K562 (cell line): ENCODE results near the gene MON1A. TPM values are rescaled to one million over a fixed set of nuclear protein-coding genes. Genes with fewer than 3 reads are reported as not detected.
A peak's percentile ranks its signal among the peaks of the same experiment; 100 is the strongest.

ENCODE experiments used
- CBFA2T3 ChIP-seq: fragments of 450-650 bp; IDR thresholded peaks from 2 replicates; pipeline ENCODE4 v1.6.1; 2017
- DEAF1 ChIP-seq: fragments of 450-650 bp; formaldehyde crosslinking; IDR thresholded peaks from 2 replicates; pipeline ENCODE4 v1.4.0; 2020; ENCODE audit warnings: mild to moderate bottlenecking, moderate library complexity
- EGR1 ChIP-seq: fragments of 450-650 bp; conservative IDR thresholded peaks from 2 replicates; pipeline ENCODE4 v1.6.1; 2017; ENCODE audit warnings: mild to moderate bottlenecking
- JUND ChIP-seq, 2 experiments: IDR thresholded peaks; 2 replicates in 1 of 2; 3 replicates in 1 of 2; pipeline ENCODE4 v1.6.1; 2011; ENCODE audit warnings: borderline replicate concordance in 2 of 2, low read depth in 2 of 2, low read length in 2 of 2, improper control_type of control experiment in 1 of 2, missing biosample characterization in 1 of 2, missing genetic modification characterization in 1 of 2, missing genetic modification reagents in 1 of 2
- LCOR ChIP-seq: sonication (generic); formaldehyde crosslinking; IDR thresholded peaks from 2 replicates; pipeline ENCODE4 v1.8.0; 2022; ENCODE audit warnings: mild to moderate bottlenecking, missing genetic modification reagents
- MTA3 ChIP-seq: fragments of 450-650 bp; formaldehyde crosslinking; IDR thresholded peaks from 2 replicates; pipeline ENCODE4 v1.6.1; 2017; ENCODE audit warnings: mild to moderate bottlenecking, borderline replicate concordance
- RAD21 ChIP-seq, 2 experiments: fragments of 250-450 bp in 1 of 2; fragments of 450-650 bp in 1 of 2; sonication (Bioruptor Pico) in 1 of 2; formaldehyde crosslinking in 1 of 2; IDR thresholded peaks in 1 of 2; conservative IDR thresholded peaks in 1 of 2; 2 replicates each; pipeline versions ENCODE4 v1.4.0 to v1.8.0; 2020 to 2022; ENCODE audit warnings: mild to moderate bottlenecking in 2 of 2, moderate library complexity in 1 of 2
- RBFOX2 ChIP-seq: fragments of 200-400 bp; formaldehyde crosslinking; IDR thresholded peaks from 2 replicates; pipeline ENCODE4 v1.6.1; 2017; ENCODE audit warnings: low read depth, mild to moderate bottlenecking, low read length, moderate library complexity
- RCOR1 ChIP-seq, 2 experiments: IDR thresholded peaks; 2 replicates each; pipeline ENCODE4 v1.6.1; 2012; ENCODE audit warnings: low read depth in 2 of 2, low read length in 2 of 2, borderline replicate concordance in 1 of 2, improper control_type of control experiment in 1 of 2
- SP1 ChIP-seq: sonication (generic); formaldehyde crosslinking; IDR thresholded peaks from 2 replicates; pipeline ENCODE4 v1.8.1; 2022; ENCODE audit warnings: mild to moderate bottlenecking, missing genetic modification reagents
- SPI1 ChIP-seq: IDR thresholded peaks from 2 replicates; pipeline ENCODE4 v1.6.1; 2011; ENCODE audit warnings: low read depth, low read length, control low read depth, borderline replicate concordance
- ZBTB40 ChIP-seq, 2 experiments: fragments of 450-650 bp in 1 of 2; sonication (generic) in 1 of 2; formaldehyde crosslinking in 1 of 2; IDR thresholded peaks; 2 replicates each; pipeline versions ENCODE4 v1.7.1 to v1.9.0; 2016 to 2022; ENCODE audit warnings: inconsistent platforms in 1 of 2, mild to moderate bottlenecking in 1 of 2, missing genetic modification reagents in 1 of 2
- ZBTB7A ChIP-seq: IDR thresholded peaks from 2 replicates; pipeline ENCODE4 v1.6.1; 2011; ENCODE audit warnings: low read depth, mild to moderate bottlenecking, low read length, moderate library complexity, borderline replicate concordance; ENCODE audit not compliant: control insufficient read depth
- polyA plus RNA-seq, 8 experiments: library from polyadenylated mRNA; depleted of rRNA in 4 of 8; stranded (reverse) in 5 of 8; unstranded in 3 of 8; fragments of >200 nt; fragmentation: Nextera tagmentation in 2 of 8; fragmentation: Illumina TruSeq in 1 of 8; extraction: Ambion mirVana in 2 of 8; extraction: Trizol in 1 of 8; gene quantifications; 2 replicates each; pipeline versions ENCODE4 v1.2.1 to v1.2.3, GENCODE V29; 2011 to 2014; ENCODE audit warnings: inconsistent platforms in 1 of 8, missing spikeins in 1 of 8
- total RNA-seq, 7 experiments: library from RNA; depleted of rRNA in 6 of 7; stranded (reverse); fragments of >200 nt in 6 of 7; fragmentation: Illumina TruSeq in 2 of 7; extraction: Trizol in 2 of 7; gene quantifications; 2 replicates each; pipeline versions ENCODE4 v1.2.1 to v1.2.3, GENCODE V29; 2011 to 2021; ENCODE audit warnings: low replicate concordance in 1 of 7
- TF ChIP-seq, protein P1 (sequence below): fragments of 250-450 bp; sonication (Bioruptor Pico); IDR thresholded peaks from 2 replicates; pipeline ENCODE4 v1.4.0; 2020

Gene MON1A
- total and polyA plus RNA-seq, 9 of the 15 experiments (the other 6 are each of a cell fraction or from before 2014, with no cell fraction given): 1.1 to 13.8 (median 6.8) TPM

GRCh38 chr3:49906073-49906743, 23.4 kb downstream of the MON1A start (continued):
- TF ChIP-seq ZBTB40 (IDR thresholded peaks at IDR 0.05): no peak
- no peak for TF ChIP-seq ZBTB40 (CRISPR knock-in tag; IDR thresholded peaks at IDR 0.05)
- 0 out of 2 replicates have a peak, but pooled peaks have one; percentile 29 for TF ChIP-seq MTA3
- TF ChIP-seq RBFOX2: no peak
- TF ChIP-seq LCOR (CRISPR knock-in tag): peak; percentile 75
- 0 out of 2 replicates have a peak, but pooled peaks have one; percentile 16 for TF ChIP-seq JUND (IDR thresholded peaks at IDR 0.05; ENCODE audit: borderline replicate concordance, low read depth, low read length)
- no peak; the same call in 2 of the 3 replicates for TF ChIP-seq JUND (tag; IDR thresholded peaks at IDR 0.05; ENCODE audit: borderline replicate concordance, low read depth, low read length)
- TF ChIP-seq SPI1: peak; percentile 91
- peak; percentile 57 to 74 for TF ChIP-seq RAD21 (CRISPR knock-in tag; conservative IDR thresholded peaks at IDR 0.05 in 1 of 2, IDR thresholded peaks at IDR 0.05 in 1 of 2)
- TF ChIP-seq RCOR1 (IDR thresholded peaks at IDR 0.05; ENCODE audit: borderline replicate concordance in 1 of 2, low read depth in 2 of 2, low read length in 2 of 2): 0 out of 4 replicates have a peak, but pooled peaks of 1 of the 2 experiments have one; percentile 4
- TF ChIP-seq CBFA2T3: no peak
- TF ChIP-seq ZBTB7A: peak; percentile 48; the same call in 1 of the 2 replicates
- peak; percentile 41; the same call in 1 of the 2 replicates for TF ChIP-seq DEAF1
- TF ChIP-seq SP1 (CRISPR knock-in tag): 0 out of 2 replicates have a peak, but pooled peaks have one; percentile 57
- TF ChIP-seq, protein P1, sequence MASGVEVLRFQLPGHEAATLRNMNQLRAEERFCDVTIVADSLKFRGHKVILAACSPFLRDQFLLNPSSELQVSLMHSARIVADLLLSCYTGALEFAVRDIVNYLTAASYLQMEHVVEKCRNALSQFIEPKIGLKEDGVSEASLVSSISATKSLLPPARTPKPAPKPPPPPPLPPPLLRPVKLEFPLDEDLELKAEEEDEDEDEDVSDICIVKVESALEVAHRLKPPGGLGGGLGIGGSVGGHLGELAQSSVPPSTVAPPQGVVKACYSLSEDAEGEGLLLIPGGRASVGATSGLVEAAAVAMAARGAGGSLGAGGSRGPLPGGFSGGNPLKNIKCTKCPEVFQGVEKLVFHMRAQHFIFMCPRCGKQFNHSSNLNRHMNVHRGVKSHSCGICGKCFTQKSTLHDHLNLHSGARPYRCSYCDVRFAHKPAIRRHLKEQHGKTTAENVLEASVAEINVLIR (CRISPR knock-in tag): no peak
- TF ChIP-seq EGR1: peak; percentile 48; the same call in 1 of the 2 replicates
